ENCODE data around the gene MUC20.
A peak's percentile ranks its signal among the peaks of the same experiment; 100 is the strongest.

The MUC20 gene

GRCh38 chr3:195752546-195753331 lies 32.0 kb downstream of the MUC20 start:
- peak; percentile 56 for DNase-seq
- no peaks in the 10 kb centered on the region for H3K9me3 ChIP-seq (ENCODE audit: insufficient read depth, low read length, severe bottlenecking)
- no peak overlapping the region for H3K27ac ChIP-seq (ENCODE audit: low read length)
- peaks cover 7% of the 10 kb centered on the region for H3K4me1 ChIP-seq (ENCODE audit: insufficient read depth, low read length)
- ATAC-seq (ENCODE audit: insufficient read depth, low read depth), result peak; percentile 47
- 0 out of 2 replicates have a peak, but pooled peaks cover 2% of the 10 kb centered on the region for H4K20me1 ChIP-seq (ENCODE audit: insufficient read depth, low read length)
- no peaks in the 10 kb centered on the region for H3K36me3 ChIP-seq (ENCODE audit: insufficient read depth, low read length)
- no peak overlapping the region for H3K4me3 ChIP-seq (ENCODE audit: low read depth in 1 of 2, low read length in 2 of 2)
- H3K79me2 ChIP-seq (ENCODE audit: insufficient read depth, low read length), result no peaks in the 10 kb centered on the region
- TF ChIP-seq EZH2 (IDR thresholded peaks at IDR 0.05; ENCODE audit: borderline replicate concordance, low read depth, low read length, severe bottlenecking), result no peak
- TF ChIP-seq CTCF (IDR thresholded peaks at IDR 0.05; ENCODE audit: borderline replicate concordance, extremely low read depth, low read length, poor library complexity, severe bottlenecking), result no peak
- no peak overlapping the region for H2AFZ ChIP-seq (ENCODE audit: low read depth, low read length)
- H3K27me3 ChIP-seq (ENCODE audit: insufficient read depth, low read length, poor library complexity), result no peaks in the 10 kb centered on the region
- H3K4me2 ChIP-seq (ENCODE audit: insufficient read depth, low read length), result no peak overlapping the region
- no peak overlapping the region for H3K9ac ChIP-seq (ENCODE audit: low read depth, low read length)

GRCh38 chr3:195753581-195753980 lies 32.8 kb downstream of the MUC20 start:
- Histone ChIP-seq H3K4me1 (ENCODE audit: insufficient read depth, low read length) (no peaks in the 10 kb centered on the region), H3K9me3 (ENCODE audit: insufficient read depth, low read length, severe bottlenecking) (no peaks in the 10 kb centered on the region), H3K36me3 (ENCODE audit: insufficient read depth, low read length) (no peaks in the 10 kb centered on the region), H4K20me1 (ENCODE audit: insufficient read depth, low read length) (0 out of 2 replicates have a peak, but pooled peaks cover 2% of the 10 kb centered on the region), H3K79me2 (ENCODE audit: insufficient read depth, low read length) (no peaks in the 10 kb centered on the region), H3K27ac (ENCODE audit: low read length) (no peak overlapping the region), H3K27me3 (ENCODE audit: insufficient read depth, low read length, poor library complexity) (no peaks in the 10 kb centered on the region), H2AFZ (ENCODE audit: low read depth, low read length) (no peak overlapping the region), H3K9ac (ENCODE audit: low read depth, low read length) (no peak overlapping the region), H3K4me3 (ENCODE audit: low read depth in 1 of 2, low read length in 2 of 2) (no peak overlapping the region), H3K4me2 (ENCODE audit: insufficient read depth, low read length) (no peak overlapping the region)
- TF ChIP-seq CTCF (IDR thresholded peaks at IDR 0.05; ENCODE audit: borderline replicate concordance, extremely low read depth, low read length, poor library complexity, severe bottlenecking), result no peak
- DNase-seq (no peak), ATAC-seq (ENCODE audit: insufficient read depth, low read depth) (no peak)

GRCh38 chr3:195754141-195754540 lies 33.4 kb downstream of the MUC20 start:
- TF ChIP-seq EZH2 (IDR thresholded peaks at IDR 0.05; ENCODE audit: borderline replicate concordance, low read depth, low read length, severe bottlenecking), result no peak
- no peak for TF ChIP-seq CTCF (IDR thresholded peaks at IDR 0.05; ENCODE audit: borderline replicate concordance, extremely low read depth, low read length, poor library complexity, severe bottlenecking)
- Histone ChIP-seq H3K4me3 (ENCODE audit: low read depth in 1 of 2, low read length in 2 of 2) (no peak overlapping the region), H3K4me2 (ENCODE audit: insufficient read depth, low read length) (no peak overlapping the region), H3K27ac (ENCODE audit: low read length) (no peak overlapping the region), H3K36me3 (ENCODE audit: insufficient read depth, low read length) (no peaks in the 10 kb centered on the region), H3K4me1 (ENCODE audit: insufficient read depth, low read length) (no peaks in the 10 kb centered on the region), H3K9me3 (ENCODE audit: insufficient read depth, low read length, severe bottlenecking) (no peaks in the 10 kb centered on the region), H3K79me2 (ENCODE audit: insufficient read depth, low read length) (no peaks in the 10 kb centered on the region), H2AFZ (ENCODE audit: low read depth, low read length) (no peak overlapping the region), H3K9ac (ENCODE audit: low read depth, low read length) (no peak overlapping the region), H3K27me3 (ENCODE audit: insufficient read depth, low read length, poor library complexity) (no peaks in the 10 kb centered on the region), H4K20me1 (ENCODE audit: insufficient read depth, low read length) (no peaks in the 10 kb centered on the region)
- DNase-seq, result no peak
- ATAC-seq (ENCODE audit: insufficient read depth, low read depth), result no peak
